ENCODE data around the gene TMEM132C. TPM values are rescaled to one million over a fixed set of nuclear protein-coding genes. Genes with fewer than 3 reads are reported as not detected.

TMEM132C gene
- total and polyA plus RNA-seq, 2 of the 8 experiments (the other 6 are each of a cell fraction or from before 2014, with no cell fraction given), result 0.23 to 0.76 TPM

GRCh38 chr12:128240745-128241144, 26.2 kb upstream of the TMEM132C start:
- no peak overlapping the region for H3K18ac ChIP-seq (ENCODE audit: extremely low read depth, low read length)
- H3K4me1 ChIP-seq (replicated peaks in 1 of 4; ENCODE audit: control insufficient read depth in 3 of 4, insufficient read depth in 4 of 4, low read length in 3 of 4), result no peaks in the 10 kb centered on the region
- peaks cover 3% of the 10 kb centered on the region; the same call in 1 of the 2 replicates for H3K23me2 ChIP-seq (ENCODE audit: low read depth, low read length)
- no peak for DNase-seq (ENCODE audit: low read depth in 1 of 2, low spot score in 2 of 2)
- H3K79me1 ChIP-seq (ENCODE audit: low read depth, low read length), result no peaks in the 10 kb centered on the region
- H2BK120ac ChIP-seq (replicated peaks; ENCODE audit: low read depth, low read length), result no peak overlapping the region
- POLR2A ChIA-PET (ENCODE audit: partially characterized antibody), result no interaction called here
- no peak overlapping the region for H4K8ac ChIP-seq (ENCODE audit: extremely low read depth, insufficient read depth, low read length)
- H3K36me3 ChIP-seq (ENCODE audit: control insufficient read depth in 2 of 4, insufficient read depth in 4 of 4, low read length in 3 of 4), result no peaks in the 10 kb centered on the region
- no peak overlapping the region for H3K14ac ChIP-seq (ENCODE audit: insufficient read length)
- H3K23ac ChIP-seq (ENCODE audit: insufficient read length), result no peak overlapping the region
- no peak overlapping the region for H3K56ac ChIP-seq (replicated peaks; ENCODE audit: insufficient read length, low read depth, low read length)
- no peak overlapping the region for H3K9ac ChIP-seq (replicated peaks in 1 of 4; ENCODE audit: extremely low read depth in 1 of 4, low read depth in 3 of 4, low read length in 3 of 4)
- no peak overlapping the region for H2BK12ac ChIP-seq (ENCODE audit: low read depth, low read length)
- no peak for FAIRE-seq
- H2AFZ ChIP-seq (ENCODE audit: low read length), result no peak overlapping the region
- H4K91ac ChIP-seq (replicated peaks; ENCODE audit: insufficient read length, low read length), result no peak overlapping the region
- H3K79me2 ChIP-seq (ENCODE audit: control insufficient read depth in 1 of 2, insufficient read depth in 2 of 2, low read length in 2 of 2), result no peaks in the 10 kb centered on the region
- H3K4me3 ChIP-seq (ENCODE audit: extremely low read depth in 1 of 4, insufficient read depth in 2 of 4, low read depth in 3 of 4, low read length in 4 of 4), result no peak overlapping the region
- H4K5ac ChIP-seq (ENCODE audit: insufficient read length, low read depth, low read length), result no peak overlapping the region
- no peak overlapping the region for H3K27ac ChIP-seq (ENCODE audit: low read depth, low read length)
- CTCF ChIA-PET (ENCODE audit: partially characterized antibody), result interaction anchor here (1.7 kb wide), 1 partner anchor 18 kb away, joined by 3 read pairs; no protein-coding TSS in a partner anchor
- H2BK15ac ChIP-seq (ENCODE audit: low read length), result no peak overlapping the region
- WGBS, 2 experiments (ENCODE audit: extremely low coverage in 1 of 2, insufficient coverage in 1 of 2, insufficient read length in 1 of 2, insufficient replicate concordance in 2 of 2, low coverage in 1 of 2, low lambda C conversion rate in 2 of 2, missing lambda C conversion rate in 1 of 2), result 86% methylated on average over 2 of the region's 2 CpGs; no CpG with 5 or more reads in 1 of the 2 experiments
- H3K27me3 ChIP-seq (replicated peaks in 1 of 4; ENCODE audit: control insufficient read depth in 3 of 4, extremely low read depth in 1 of 4, insufficient read depth in 3 of 4, low read length in 3 of 4), result no peaks in the 10 kb centered on the region
- no peak overlapping the region for H2BK5ac ChIP-seq (ENCODE audit: low read depth, low read length)
- H2AK5ac ChIP-seq (ENCODE audit: low read depth, low read length), result no peak overlapping the region
- no peaks in the 10 kb centered on the region for H4K20me1 ChIP-seq (replicated peaks in 1 of 2; ENCODE audit: control insufficient read depth in 1 of 2, insufficient read depth in 2 of 2, low read length in 2 of 2)
- peaks cover 1 to 3% of the 10 kb centered on the region in 2 experiments; a peak in 3 of 4 replicates for H3K9me3 ChIP-seq (ENCODE audit: insufficient read depth in 2 of 2, low read depth in 1 of 2, low read length in 1 of 2)
- no peak overlapping the region for H3K4me2 ChIP-seq (ENCODE audit: insufficient read depth in 1 of 2, low read depth in 2 of 2, low read length in 2 of 2)
- H3K4ac ChIP-seq (replicated peaks; ENCODE audit: insufficient read length, low read depth, low read length), result no peak overlapping the region
- H2BK20ac ChIP-seq (ENCODE audit: low read length), result no peak overlapping the region
- TF ChIP-seq NRF1 (IDR thresholded peaks at IDR 0.05; ENCODE audit: low read depth, low read length), result no peak
- no peak for TF ChIP-seq KDM1A (IDR thresholded peaks at IDR 0.05; ENCODE audit: borderline replicate concordance, low read length)
- no peak for TF ChIP-seq BACH1 (IDR thresholded peaks at IDR 0.05; ENCODE audit: low read length)
- no peak for TF ChIP-seq SP1 (IDR thresholded peaks at IDR 0.05; ENCODE audit: low read depth, low read length)
- no peak for TF ChIP-seq MAX (IDR thresholded peaks at IDR 0.05)
- no peak for TF ChIP-seq CBX5 (IDR thresholded peaks at IDR 0.05; ENCODE audit: low read depth, low read length)
- no peak for TF ChIP-seq CHD2 (IDR thresholded peaks at IDR 0.05; ENCODE audit: low read length)
- no peak for TF ChIP-seq RAD21 (IDR thresholded peaks at IDR 0.05 in 1 of 2, conservative IDR thresholded peaks at IDR 0.05 in 1 of 2; ENCODE audit: low read depth in 2 of 2, low read length in 2 of 2)
- no peak for TF ChIP-seq YY1 (IDR thresholded peaks at IDR 0.05; ENCODE audit: low read depth, low read length)
- no peak for TF ChIP-seq SRF (IDR thresholded peaks at IDR 0.05; ENCODE audit: low read depth, low read length)
- TF ChIP-seq GABPA (IDR thresholded peaks at IDR 0.05; ENCODE audit: borderline replicate concordance, insufficient read depth, low read length), result no peak
